Vagina (tissue), 2 donors: ENCODE results near the gene NDUFAF4. TPM values are rescaled to one million over a fixed set of nuclear protein-coding genes. Genes with fewer than 3 reads are reported as not detected.

Experiments
- DNase-seq, 2 donors: peaks; one replicate each; pipeline ENCODE4 v3.0.0-alpha.2; 2017; ENCODE audit errors: extremely low spot score in 2 of 2
- H3K27ac ChIP-seq: fragments of 200-600 bp; sonication (generic); one replicate; pipeline ENCODE4 v1.5.1; 2019
- H3K27me3 ChIP-seq: fragments of 200-600 bp; sonication (generic); one replicate; pipeline ENCODE4 v1.5.1; 2019
- H3K36me3 ChIP-seq, 2 donors: fragments of 200-600 bp; sonication (generic); one replicate each; pipeline ENCODE4 v1.5.1; 2017 to 2019
- H3K4me1 ChIP-seq: fragments of 200-600 bp; sonication (generic); one replicate; pipeline ENCODE4 v1.5.1; 2019
- H3K4me3 ChIP-seq, 2 donors: fragments of 200-600 bp; sonication (generic); 1 replicate in 1 of 2; 2 replicates in 1 of 2; pipeline ENCODE4 v1.5.1; 2016 to 2019
- H3K9me3 ChIP-seq: fragments of 200-600 bp; sonication (generic); one replicate; pipeline ENCODE4 v1.5.1; 2019
- POLR2A ChIP-seq, 2 donors: fragments of 450-650 bp; IDR thresholded peaks; one replicate each; pipeline ENCODE4 v1.6.1; 2017; ENCODE audit warnings: antibody characterized with exemption in 2 of 2, mild to moderate bottlenecking in 2 of 2, moderate library complexity in 2 of 2
- POLR2AphosphoS5 ChIP-seq, 2 donors: sonication (generic); formaldehyde crosslinking; IDR thresholded peaks; one replicate each; pipeline ENCODE4 v1.9.0; 2017; ENCODE audit warnings: antibody characterized with exemption in 2 of 2, mild to moderate bottlenecking in 2 of 2, low read depth in 1 of 2; ENCODE audit not compliant: insufficient read depth in 1 of 2
- intact Hi-C: fragments of 100-400 bp; cut with DNase I; formaldehyde crosslinking; loops from one replicate; pipeline ENCODE4 v1.15.1; 2023
- total RNA-seq: library from RNA; depleted of rRNA; stranded (reverse); fragments of >200 nt; gene quantifications from one replicate; pipeline ENCODE4 v1.2.3, GENCODE V29; 2016
- TF ChIP-seq, protein P1 (sequence below), 3 experiments: fragments of 450-650 bp in 2 of 3; fragments of 200-600 bp in 1 of 3; sonication (generic) in 1 of 3; IDR thresholded peaks; one replicate each; pipeline ENCODE4 v1.5.1; 2017 to 2019; ENCODE audit warnings: antibody characterized with exemption in 3 of 3, mild to moderate bottlenecking in 2 of 3, moderate library complexity in 2 of 3

NDUFAF4 gene
- total RNA-seq, 1 donor from 2014 or later = 14.2 TPM

DNA sequence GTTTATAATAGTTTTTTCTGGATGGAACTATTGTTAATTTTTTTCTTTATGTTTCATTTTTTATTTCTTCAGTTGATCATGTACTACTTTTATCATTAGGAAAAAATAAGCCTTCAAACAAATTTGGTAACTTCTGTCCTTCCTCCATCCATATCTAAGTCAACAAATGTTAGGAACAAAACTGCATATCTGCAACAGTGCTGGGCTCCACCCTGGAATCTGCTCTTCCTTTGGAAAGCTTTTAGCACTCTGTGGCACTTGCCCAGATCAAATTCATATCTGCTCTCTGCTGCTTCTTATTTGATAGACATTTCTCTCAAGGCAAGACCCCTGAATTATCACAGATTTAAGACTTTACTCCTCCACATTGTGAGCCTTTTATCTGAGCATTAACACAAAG lies 36.1 kb downstream of the NDUFAF4 start:
- TF ChIP-seq POLR2AphosphoS5 (IDR thresholded peaks at IDR 0.05; ENCODE audit: insufficient read depth in 1 of 2, low read depth in 1 of 2) (no peak), POLR2A (IDR thresholded peaks at IDR 0.05) (no peak)
- TF ChIP-seq, protein P1, sequence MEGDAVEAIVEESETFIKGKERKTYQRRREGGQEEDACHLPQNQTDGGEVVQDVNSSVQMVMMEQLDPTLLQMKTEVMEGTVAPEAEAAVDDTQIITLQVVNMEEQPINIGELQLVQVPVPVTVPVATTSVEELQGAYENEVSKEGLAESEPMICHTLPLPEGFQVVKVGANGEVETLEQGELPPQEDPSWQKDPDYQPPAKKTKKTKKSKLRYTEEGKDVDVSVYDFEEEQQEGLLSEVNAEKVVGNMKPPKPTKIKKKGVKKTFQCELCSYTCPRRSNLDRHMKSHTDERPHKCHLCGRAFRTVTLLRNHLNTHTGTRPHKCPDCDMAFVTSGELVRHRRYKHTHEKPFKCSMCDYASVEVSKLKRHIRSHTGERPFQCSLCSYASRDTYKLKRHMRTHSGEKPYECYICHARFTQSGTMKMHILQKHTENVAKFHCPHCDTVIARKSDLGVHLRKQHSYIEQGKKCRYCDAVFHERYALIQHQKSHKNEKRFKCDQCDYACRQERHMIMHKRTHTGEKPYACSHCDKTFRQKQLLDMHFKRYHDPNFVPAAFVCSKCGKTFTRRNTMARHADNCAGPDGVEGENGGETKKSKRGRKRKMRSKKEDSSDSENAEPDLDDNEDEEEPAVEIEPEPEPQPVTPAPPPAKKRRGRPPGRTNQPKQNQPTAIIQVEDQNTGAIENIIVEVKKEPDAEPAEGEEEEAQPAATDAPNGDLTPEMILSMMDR (IDR thresholded peaks at IDR 0.05) = no peak
- intact Hi-C loops = no loop called here
- H3K4me3 ChIP-seq = no peak overlapping the region

DNA sequence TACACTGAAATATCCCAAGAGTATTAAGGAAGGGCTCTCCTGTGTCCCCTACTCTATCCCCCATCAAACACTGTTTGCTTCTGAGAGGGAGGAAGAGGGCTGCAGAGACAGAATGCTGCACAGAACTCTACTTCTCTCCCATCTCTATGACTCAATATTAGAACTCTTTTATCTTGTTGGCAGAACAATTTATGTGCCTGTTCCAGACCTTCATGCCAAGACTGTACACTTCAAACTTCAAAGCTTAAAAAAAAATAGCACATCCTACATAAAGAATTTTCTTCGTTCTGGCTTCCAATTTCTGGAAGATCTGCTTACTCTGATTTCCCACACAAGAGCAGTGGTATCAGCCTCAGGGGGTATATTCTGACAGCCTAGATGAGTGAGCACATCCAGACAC lies 40.8 kb downstream of the NDUFAF4 start:
- no peak for DNase-seq
- Histone ChIP-seq H3K9me3 (no peaks in the 10 kb centered on the region), H3K4me3 (no peak overlapping the region), H3K27me3 (no peaks in the 10 kb centered on the region), H3K36me3 (no peaks in the 10 kb centered on the region), H3K27ac (no peak overlapping the region), H3K4me1 (no peaks in the 10 kb centered on the region)
- intact Hi-C loops = no loop called here
- no peak for TF ChIP-seq POLR2A (IDR thresholded peaks at IDR 0.05)
- TF ChIP-seq, protein P1 (IDR thresholded peaks at IDR 0.05) = no peak

More for the DNA sequence above, 36.1 kb downstream of the NDUFAF4 start:
- Histone ChIP-seq H3K4me1 (no peaks in the 10 kb centered on the region), H3K9me3 (no peaks in the 10 kb centered on the region), H3K36me3 (no peaks in the 10 kb centered on the region), H3K27me3 (no peaks in the 10 kb centered on the region), H3K27ac (no peak overlapping the region)
- DNase-seq = no peak

DNA sequence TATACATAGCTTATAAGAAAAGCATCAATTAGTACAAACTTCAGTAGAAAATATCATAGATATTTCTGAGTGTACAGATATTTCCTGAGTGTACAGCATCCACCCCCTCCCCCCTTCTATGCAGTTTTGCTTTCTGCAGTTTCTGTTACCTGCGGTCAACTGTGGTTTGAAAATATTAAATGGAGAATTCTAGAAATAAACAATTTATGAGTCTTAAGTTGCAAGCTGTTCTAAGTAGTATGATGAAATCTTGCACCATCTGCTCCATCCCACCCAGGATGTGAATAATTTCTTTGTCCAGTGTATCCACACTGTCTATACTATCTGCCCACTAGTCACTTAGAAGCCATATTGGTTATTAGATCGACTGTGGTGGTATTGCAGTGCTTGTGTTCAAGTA lies 44.6 kb downstream of the NDUFAF4 start:
- H3K27ac ChIP-seq = no peak overlapping the region
- intact Hi-C loops = no loop called here
- no peaks in the 10 kb centered on the region for H3K27me3 ChIP-seq
- H3K4me3 ChIP-seq = no peak overlapping the region
- no peaks in the 10 kb centered on the region for H3K9me3 ChIP-seq
- TF ChIP-seq POLR2AphosphoS5 (IDR thresholded peaks at IDR 0.05; ENCODE audit: insufficient read depth in 1 of 2, low read depth in 1 of 2) (no peak), POLR2A (IDR thresholded peaks at IDR 0.05) (no peak)
- TF ChIP-seq, protein P1 (IDR thresholded peaks at IDR 0.05) = no peak
- H3K36me3 ChIP-seq = no peaks in the 10 kb centered on the region
- no peaks in the 10 kb centered on the region for H3K4me1 ChIP-seq
- no peak for DNase-seq

DNA sequence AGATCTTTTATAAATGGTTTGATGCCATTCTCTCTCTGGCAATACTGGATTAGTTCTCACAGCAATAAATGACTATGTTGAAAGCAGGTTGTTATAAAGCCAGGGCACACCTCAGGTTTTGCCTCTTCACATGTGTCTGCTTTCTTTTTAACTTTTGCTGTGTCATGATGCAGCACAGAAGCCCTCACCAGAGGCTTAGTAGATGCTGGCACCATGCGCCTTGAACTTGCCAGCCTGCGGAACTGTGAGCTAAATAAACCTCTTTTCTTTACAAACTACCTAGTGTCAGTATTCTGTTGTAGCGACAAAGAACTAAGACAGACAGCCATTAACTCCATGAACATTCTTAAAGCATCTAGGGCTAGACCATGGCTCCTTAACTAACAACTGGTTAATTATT lies 45.1 kb downstream of the NDUFAF4 start:
- no peaks in the 10 kb centered on the region for H3K36me3 ChIP-seq
- no peak overlapping the region for H3K27ac ChIP-seq
- H3K9me3 ChIP-seq = no peaks in the 10 kb centered on the region
- TF ChIP-seq, protein P1 (IDR thresholded peaks at IDR 0.05) = no peak
- TF ChIP-seq POLR2A (IDR thresholded peaks at IDR 0.05) (no peak), POLR2AphosphoS5 (IDR thresholded peaks at IDR 0.05; ENCODE audit: insufficient read depth in 1 of 2, low read depth in 1 of 2) (no peak)
- H3K27me3 ChIP-seq = no peaks in the 10 kb centered on the region
- intact Hi-C loops = no loop called here
- H3K4me3 ChIP-seq = no peak overlapping the region
- no peaks in the 10 kb centered on the region for H3K4me1 ChIP-seq
- DNase-seq = no peak

DNA sequence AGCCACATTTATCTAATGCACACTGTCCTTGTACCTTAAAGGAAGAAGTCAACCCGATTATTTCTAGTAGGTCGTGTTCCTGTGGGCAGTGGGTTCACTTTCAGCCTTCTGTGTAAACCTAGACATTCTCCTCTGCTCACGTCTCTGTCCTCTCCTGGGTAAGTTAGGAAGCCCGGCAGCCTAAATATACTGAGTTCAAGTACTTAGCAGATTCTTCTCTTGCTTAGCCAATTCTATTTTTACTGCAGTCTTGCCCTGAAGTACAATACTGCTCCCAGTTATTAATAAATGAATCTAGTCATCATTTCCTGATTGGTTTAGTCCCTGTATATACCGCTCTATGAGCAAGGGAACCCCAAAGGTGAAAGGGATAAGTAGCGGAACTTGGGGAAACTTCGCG lies 45.8 kb downstream of the NDUFAF4 start:
- no peak overlapping the region for H3K27ac ChIP-seq
- DNase-seq = no peak
- H3K4me1 ChIP-seq = no peaks in the 10 kb centered on the region
- intact Hi-C loops = no loop called here
- H3K4me3 ChIP-seq = no peak overlapping the region
- no peak for TF ChIP-seq POLR2AphosphoS5 (IDR thresholded peaks at IDR 0.05; ENCODE audit: insufficient read depth in 1 of 2, low read depth in 1 of 2)
- TF ChIP-seq POLR2A (IDR thresholded peaks at IDR 0.05) = no peak
- TF ChIP-seq, protein P1 (IDR thresholded peaks at IDR 0.05) = no peak
- H3K27me3 ChIP-seq = no peaks in the 10 kb centered on the region
- no peaks in the 10 kb centered on the region for H3K36me3 ChIP-seq
- H3K9me3 ChIP-seq = no peaks in the 10 kb centered on the region
